Testis (tissue), 3 donors: ENCODE data around the gene TNFRSF1A. TPM values are rescaled to one million over a fixed set of nuclear protein-coding genes. Genes with fewer than 3 reads are reported as not detected.

ENCODE experiments used
- DNase-seq: peaks from one replicate; pipeline ENCODE4 v3.0.0-alpha.2; 2019
- H3K27ac ChIP-seq, 2 donors: fragments of 200-600 bp; sonication (generic); one replicate each; pipeline ENCODE4 v1.5.1; 2019
- H3K27me3 ChIP-seq: fragments of 200-600 bp; sonication (generic); one replicate; pipeline ENCODE4 v1.5.1; 2019
- H3K36me3 ChIP-seq: fragments of 200-600 bp; sonication (generic); one replicate; pipeline ENCODE4 v1.5.1; 2017; ENCODE audit warnings: low read depth; ENCODE audit errors: missing control alignments
- H3K4me1 ChIP-seq: fragments of 200-600 bp; sonication (generic); one replicate; pipeline ENCODE4 v1.5.1; 2019
- H3K4me3 ChIP-seq, 2 donors: fragments of 200-600 bp; sonication (generic); one replicate each; pipeline ENCODE4 v1.5.1; 2017 to 2019
- H3K9me3 ChIP-seq: fragments of 200-600 bp; sonication (generic); one replicate; pipeline ENCODE4 v1.5.1; 2017
- CTCF ChIP-seq, 3 experiments: fragments of 450-650 bp in 2 of 3; fragments of 200-600 bp in 1 of 3; sonication (generic) in 1 of 3; IDR thresholded peaks; one replicate each; pipeline ENCODE4 v1.5.1; 2016 to 2019; ENCODE audit warnings: antibody characterized with exemption in 3 of 3, mild to moderate bottlenecking in 2 of 3, moderate library complexity in 1 of 3
- POLR2A ChIP-seq: fragments of 450-650 bp; IDR thresholded peaks from one replicate; pipeline ENCODE4 v1.6.1; 2017; ENCODE audit warnings: antibody characterized with exemption, mild to moderate bottlenecking, moderate library complexity
- WGBS, 2 donors: methylation state at CpG; one replicate each; pipeline ENCODE4 v1.1.5; 2018; 5-methylcytosine and 5-hydroxymethylcytosine counted together
- intact Hi-C: fragments of 100-400 bp; cut with DNase I; formaldehyde crosslinking; loops from one replicate; pipeline ENCODE4 v1.15.1; 2023; ENCODE audit warnings: low total_unique reads
- polyA plus RNA-seq: library from polyadenylated mRNA; stranded (reverse); fragments of 350-450 nt; fragmentation: Illumina TruSeq; extraction: RNeasy Lipid Tissue Mini Kit (QIAGEN cat#74804); gene quantifications from one replicate; pipeline ENCODE4 v1.2.3, GENCODE V29; 2014; ENCODE audit warnings: low read depth, low replicate concordance; ENCODE audit not compliant: insufficient read depth
- total RNA-seq, 2 donors: library from RNA; depleted of rRNA; stranded (reverse); fragments of >200 nt; gene quantifications; one replicate each; pipeline ENCODE4 v1.2.3, GENCODE V29; 2016

Gene TNFRSF1A
- total and polyA plus RNA-seq, 3 donors from 2014 or later = 59.8 to 106 (median 94.6) TPM

- H3K4me1 ChIP-seq = peaks cover 38% of the 10 kb centered on the region
- no peaks in the 10 kb centered on the region for H3K27me3 ChIP-seq
- H3K27ac ChIP-seq = peak overlapping the region; percentile 68 to 77
- peak; percentile 71 for DNase-seq
- no peaks in the 10 kb centered on the region for H3K9me3 ChIP-seq
- H3K4me3 ChIP-seq = no peak overlapping the region
- WGBS, 2 donors = 67 to 79% methylated on average over 4 of the region's 4 CpGs
- intact Hi-C loops = no loop called here
- no peaks in the 10 kb centered on the region for H3K36me3 ChIP-seq
- TF ChIP-seq CTCF (IDR thresholded peaks at IDR 0.05) (no peak), POLR2A (no peak)
These were observed 35.8 kb upstream of the TNFRSF1A start for GRCh38 chr12:6377667-6377994.

- no peaks in the 10 kb centered on the region for H3K36me3 ChIP-seq
- H3K9me3 ChIP-seq = no peaks in the 10 kb centered on the region
- no peaks in the 10 kb centered on the region for H3K27me3 ChIP-seq
- intact Hi-C loops = no loop called here
- TF ChIP-seq CTCF (IDR thresholded peaks at IDR 0.05) = no peak
- no peak for TF ChIP-seq POLR2A
- H3K27ac ChIP-seq = peak overlapping the region; percentile 68 to 77
- no peak for DNase-seq
- H3K4me3 ChIP-seq = no peak overlapping the region
- 55 to 76% methylated on average over 10 of the region's 10 CpGs for WGBS, 2 donors
- H3K4me1 ChIP-seq = peaks cover 38% of the 10 kb centered on the region
These were observed 35.2 kb upstream of the TNFRSF1A start for GRCh38 chr12:6376870-6377666.

- intact Hi-C loops = no loop called here
- H3K4me1 ChIP-seq = peaks cover 38% of the 10 kb centered on the region
- H3K27me3 ChIP-seq = no peaks in the 10 kb centered on the region
- peak; percentile 75 for DNase-seq
- WGBS, 2 donors = 35% methylated on average over 15 to 19 of the region's 19 CpGs
- peak overlapping the region; percentile 68 to 77 for H3K27ac ChIP-seq
- H3K9me3 ChIP-seq = no peaks in the 10 kb centered on the region
- no peaks in the 10 kb centered on the region for H3K36me3 ChIP-seq
- no peak for TF ChIP-seq POLR2A
- peak in 1 of 3 experiments; percentile 27 for TF ChIP-seq CTCF (IDR thresholded peaks at IDR 0.05)
- H3K4me3 ChIP-seq = no peak overlapping the region
These were observed 34.4 kb upstream of the TNFRSF1A start for GRCh38 chr12:6376079-6376869.

GRCh38 chr12:6375269-6376078 is 33.6 kb upstream of the TNFRSF1A start, which contains the start of gene SCNN1A:
TSS of gene SCNN1A (minus strand) at chr12:6375563. CDS start at chr12:6374783, 780 bp downstream.
- Histone ChIP-seq H3K9me3 (no peaks in the 10 kb centered on the region), H3K36me3 (no peaks in the 10 kb centered on the region), H3K27me3 (no peaks in the 10 kb centered on the region), H3K4me3 (no peak within 1 kb of the TSS), H3K4me1 (peaks cover 38% of the 10 kb centered on the region), H3K27ac (peak within 1 kb of the TSS; percentile 68 to 77)
- 83 to 87% methylated on average over 14 to 15 of the region's 15 CpGs for WGBS, 2 donors
- intact Hi-C loops = no loop called here
- TF ChIP-seq CTCF (IDR thresholded peaks at IDR 0.05) (no peak), POLR2A (no peak)
- DNase-seq = no peak
